CD14-positive monocyte (primary cell): Measurements from ENCODE around the gene MYO5B. TPM values are rescaled to one million over a fixed set of nuclear protein-coding genes. Genes with fewer than 3 reads are reported as not detected.

Experiments used
- DNase-seq, 3 donors: peaks; one replicate each; pipeline ENCODE4 v3.0.0-alpha.2; 2011 to 2022
- H2AFZ ChIP-seq: 2 replicates; pipeline ENCODE4 v1.6.0; 2012; ENCODE audit warnings: mild to moderate bottlenecking, low read depth, low read length, inconsistent platforms; ENCODE audit not compliant: insufficient read depth, poor library complexity, severe bottlenecking
- H3K27ac ChIP-seq, 2 donors: 1 replicate in 1 of 2; 2 replicates in 1 of 2; pipeline ENCODE4 v1.5.1; 2012 to 2013; ENCODE audit warnings: low read length in 2 of 2, control low read depth in 1 of 2, inconsistent platforms in 1 of 2, low read depth in 1 of 2, mild to moderate bottlenecking in 1 of 2
- H3K27me3 ChIP-seq, 2 donors: one replicate each; pipeline versions ENCODE4 v1.6.0 to v1.6.1; 2011 to 2013; ENCODE audit warnings: low read length in 2 of 2; ENCODE audit not compliant: control insufficient read depth in 2 of 2, insufficient read depth in 2 of 2
- H3K36me3 ChIP-seq, 2 donors: replicated peaks in 1 of 2; 1 replicate in 1 of 2; 2 replicates in 1 of 2; pipeline versions ENCODE4 v1.5.1 to v1.6.1; 2012 to 2013; ENCODE audit warnings: low read length in 2 of 2, control low read depth in 1 of 2, inconsistent platforms in 1 of 2, mild to moderate bottlenecking in 1 of 2; ENCODE audit not compliant: insufficient read depth in 2 of 2, control insufficient read depth in 1 of 2
- H3K4me1 ChIP-seq, 2 donors: 1 replicate in 1 of 2; 2 replicates in 1 of 2; pipeline versions ENCODE4 v1.5.1 to v1.6.1; 2012 to 2013; ENCODE audit warnings: low read length in 2 of 2, control low read depth in 1 of 2, inconsistent platforms in 1 of 2, mild to moderate bottlenecking in 1 of 2, moderate library complexity in 1 of 2; ENCODE audit not compliant: insufficient read depth in 2 of 2, control insufficient read depth in 1 of 2
- H3K4me2 ChIP-seq: replicated peaks from 2 replicates; pipeline ENCODE3; 2012; ENCODE audit warnings: low read length, moderate library complexity, mild to moderate bottlenecking; ENCODE audit not compliant: poor library complexity, severe bottlenecking; ENCODE audit errors: extremely low read depth
- H3K4me3 ChIP-seq, 3 experiments: fragments of 200-600 bp in 1 of 3; sonication (generic) in 1 of 3; replicated peaks in 1 of 3; 1 replicate in 2 of 3; 2 replicates in 1 of 3; pipeline ENCODE4 v1.5.1; 2011 to 2013; ENCODE audit warnings: low read length in 3 of 3, mild to moderate bottlenecking in 3 of 3, control low read depth in 2 of 3, low read depth in 2 of 3, inconsistent platforms in 1 of 3, moderate library complexity in 1 of 3
- H3K79me2 ChIP-seq: 2 replicates; pipeline ENCODE4 v1.6.0; 2012; ENCODE audit warnings: mild to moderate bottlenecking, control low read depth, inconsistent platforms, low read length, moderate library complexity; ENCODE audit not compliant: insufficient read depth
- H3K9ac ChIP-seq: 2 replicates; pipeline ENCODE4 v1.6.0; 2017; ENCODE audit warnings: low read length, mild to moderate bottlenecking; ENCODE audit not compliant: insufficient read depth, poor library complexity, severe bottlenecking
- H3K9me3 ChIP-seq, 2 donors: replicated peaks in 1 of 2; 1 replicate in 1 of 2; 2 replicates in 1 of 2; pipeline versions ENCODE4 v1.5.1 to v1.6.1; 2012 to 2013; ENCODE audit warnings: low read length in 2 of 2, control low read depth in 1 of 2; ENCODE audit not compliant: control insufficient read depth in 1 of 2, insufficient read depth in 1 of 2
- H4K20me1 ChIP-seq: 2 replicates; pipeline ENCODE4 v1.6.0; 2012; ENCODE audit warnings: mild to moderate bottlenecking, low read length, control low read depth, moderate library complexity; ENCODE audit not compliant: insufficient read depth
- H3K27ac Mint-ChIP-seq, 7 donors: one replicate each; pipeline ENCODE4 v1.8.0; 2020; ENCODE audit warnings: mild to moderate bottlenecking in 7 of 7, mixed read lengths in 7 of 7, moderate library complexity in 6 of 7, inconsistent platforms in 2 of 7
- H3K27me3 Mint-ChIP-seq, 3 donors: one replicate each; pipeline ENCODE4 v1.8.0; 2021 to 2022; ENCODE audit warnings: low read depth in 3 of 3, mild to moderate bottlenecking in 3 of 3, mixed read lengths in 3 of 3, moderate library complexity in 3 of 3, inconsistent platforms in 1 of 3
- H3K36me3 Mint-ChIP-seq, 2 donors: one replicate each; pipeline ENCODE4 v1.8.0; 2020; ENCODE audit warnings: mixed read lengths in 2 of 2, inconsistent platforms in 1 of 2, mild to moderate bottlenecking in 1 of 2
- H3K4me1 Mint-ChIP-seq: one replicate; pipeline ENCODE4 v1.8.0; 2020; ENCODE audit warnings: mild to moderate bottlenecking, mixed read lengths
- H3K4me3 Mint-ChIP-seq, 2 donors: one replicate each; pipeline ENCODE4 v1.8.0; 2020; ENCODE audit warnings: mild to moderate bottlenecking in 2 of 2, mixed read lengths in 2 of 2, moderate library complexity in 1 of 2
- H3K9me3 Mint-ChIP-seq, 7 donors: one replicate each; pipeline ENCODE4 v1.8.0; 2020 to 2022; ENCODE audit warnings: mixed read lengths in 7 of 7, mild to moderate bottlenecking in 6 of 7, moderate library complexity in 6 of 7, inconsistent platforms in 2 of 7
- WGBS: methylation state at CpG from one replicate; pipeline ENCODE4 v1.1.5; 2013; ENCODE audit warnings: missing lambda C conversion rate; ENCODE audit not compliant: insufficient coverage; 5-methylcytosine and 5-hydroxymethylcytosine counted together
- intact Hi-C, 2 donors: fragments of 100-400 bp; cut with micrococcal nuclease; formaldehyde crosslinking; loops; one replicate each; pipeline versions ENCODE4 v1.15.0 to v1.15.1; 2023
- polyA plus RNA-seq, 3 donors: library from polyadenylated mRNA; depleted of rRNA in 1 of 3; unstranded in 2 of 3; stranded (reverse) in 1 of 3; fragments of 300-500 nt in 2 of 3; fragments of >200 nt in 1 of 3; fragmentation: Illumina TruSeq in 2 of 3; gene quantifications; 1 replicate in 2 of 3; 2 replicates in 1 of 3; pipeline ENCODE4 v1.2.3, GENCODE V29; 2012 to 2021
- TF ChIP-seq, protein P1 (sequence below): fragments of 200-600 bp; IDR thresholded peaks from one replicate; pipeline ENCODE4 v1.8.0; 2022; ENCODE audit warnings: antibody characterized with exemption, mild to moderate bottlenecking

MYO5B gene
- polyA plus RNA-seq, 3 donors = 0.04 TPM; not detected in 2

DNA sequence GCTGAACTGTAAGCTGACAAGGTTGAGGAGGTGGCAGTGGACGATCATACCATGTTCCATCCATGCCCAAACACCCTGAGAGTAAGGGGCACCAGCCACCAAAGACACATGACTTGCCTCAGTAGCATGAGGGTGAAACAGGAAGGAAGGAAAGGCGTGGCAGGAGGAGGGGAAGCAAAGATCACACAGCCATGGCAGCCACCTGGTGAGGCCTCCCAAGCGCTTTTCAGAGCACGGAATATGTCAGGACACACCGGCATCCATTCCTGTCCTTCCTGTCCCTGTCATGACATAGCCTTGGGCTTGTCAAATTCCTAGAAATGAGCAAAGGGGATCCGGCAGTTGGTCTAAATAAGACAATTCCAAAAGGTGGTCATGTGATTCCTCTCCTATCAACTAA is 118.7 kb downstream of the MYO5B start:
- H2AFZ ChIP-seq = no peak overlapping the region
- no peak for DNase-seq
- H3K27me3 ChIP-seq = no peaks in the 10 kb centered on the region
- H3K36me3 Mint-ChIP-seq = no peaks in the 10 kb centered on the region
- TF ChIP-seq, protein P1, sequence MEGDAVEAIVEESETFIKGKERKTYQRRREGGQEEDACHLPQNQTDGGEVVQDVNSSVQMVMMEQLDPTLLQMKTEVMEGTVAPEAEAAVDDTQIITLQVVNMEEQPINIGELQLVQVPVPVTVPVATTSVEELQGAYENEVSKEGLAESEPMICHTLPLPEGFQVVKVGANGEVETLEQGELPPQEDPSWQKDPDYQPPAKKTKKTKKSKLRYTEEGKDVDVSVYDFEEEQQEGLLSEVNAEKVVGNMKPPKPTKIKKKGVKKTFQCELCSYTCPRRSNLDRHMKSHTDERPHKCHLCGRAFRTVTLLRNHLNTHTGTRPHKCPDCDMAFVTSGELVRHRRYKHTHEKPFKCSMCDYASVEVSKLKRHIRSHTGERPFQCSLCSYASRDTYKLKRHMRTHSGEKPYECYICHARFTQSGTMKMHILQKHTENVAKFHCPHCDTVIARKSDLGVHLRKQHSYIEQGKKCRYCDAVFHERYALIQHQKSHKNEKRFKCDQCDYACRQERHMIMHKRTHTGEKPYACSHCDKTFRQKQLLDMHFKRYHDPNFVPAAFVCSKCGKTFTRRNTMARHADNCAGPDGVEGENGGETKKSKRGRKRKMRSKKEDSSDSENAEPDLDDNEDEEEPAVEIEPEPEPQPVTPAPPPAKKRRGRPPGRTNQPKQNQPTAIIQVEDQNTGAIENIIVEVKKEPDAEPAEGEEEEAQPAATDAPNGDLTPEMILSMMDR = no peak
- H3K4me1 Mint-ChIP-seq = no peaks in the 10 kb centered on the region
- no peak overlapping the region for H3K4me3 ChIP-seq
- H3K9me3 ChIP-seq = no peaks in the 10 kb centered on the region
- no peaks in the 10 kb centered on the region for H3K79me2 ChIP-seq
- WGBS = 66% methylated on average over 5 of the region's 6 CpGs
- intact Hi-C loops = no loop called here
- H3K4me1 ChIP-seq = no peaks in the 10 kb centered on the region
- no peaks in the 10 kb centered on the region for H3K36me3 ChIP-seq
- no peaks in the 10 kb centered on the region for H4K20me1 ChIP-seq
- no peak overlapping the region for H3K27ac ChIP-seq
- H3K4me3 Mint-ChIP-seq = no peak overlapping the region
- H3K9me3 Mint-ChIP-seq = peaks cover 0 to 6% (median 3%) of the 10 kb centered on the region in 7 donors
- H3K27me3 Mint-ChIP-seq = peaks cover 0 to 2% (median 2%) of the 10 kb centered on the region in 3 donors
- H3K4me2 ChIP-seq = no peak overlapping the region
- no peak overlapping the region for H3K27ac Mint-ChIP-seq
- no peak overlapping the region for H3K9ac ChIP-seq

DNA sequence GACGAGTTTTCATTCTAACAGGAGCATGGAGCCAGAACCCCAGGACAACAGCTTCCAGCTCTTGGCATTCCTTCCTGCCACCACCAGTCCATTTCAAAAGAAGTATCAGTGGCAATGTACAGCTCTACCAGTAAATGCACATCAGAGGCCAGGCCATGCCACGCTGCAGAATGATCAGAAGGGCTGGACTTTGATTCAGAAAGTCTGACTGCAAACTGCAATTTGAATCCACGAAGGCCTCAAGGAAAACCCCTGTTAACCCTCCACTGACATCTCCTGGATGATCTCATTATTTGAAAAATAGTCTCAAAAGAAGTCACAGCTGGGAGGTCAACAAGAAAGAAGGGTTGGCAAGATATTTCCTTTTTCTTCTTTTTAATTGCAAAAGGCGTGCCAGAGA is 119.2 kb downstream of the MYO5B start:
- DNase-seq = no peak
- H3K36me3 ChIP-seq = no peaks in the 10 kb centered on the region
- Mint-ChIP-seq H3K36me3 (no peaks in the 10 kb centered on the region), H3K27ac (no peak overlapping the region), H3K4me3 (no peak overlapping the region), H3K27me3 (peaks cover 0 to 2% (median 2%) of the 10 kb centered on the region in 3 donors), H3K4me1 (no peaks in the 10 kb centered on the region), H3K9me3 (peaks cover 0 to 6% (median 3%) of the 10 kb centered on the region in 7 donors)
- no peak overlapping the region for H3K9ac ChIP-seq
- H3K27ac ChIP-seq = no peak overlapping the region
- WGBS = 86% methylated on average over 3 of the region's 4 CpGs
- intact Hi-C loops = no loop called here
- TF ChIP-seq, protein P1 = no peak
- no peaks in the 10 kb centered on the region for H3K4me1 ChIP-seq
- no peaks in the 10 kb centered on the region for H3K27me3 ChIP-seq
- no peaks in the 10 kb centered on the region for H3K79me2 ChIP-seq
- no peaks in the 10 kb centered on the region for H3K9me3 ChIP-seq
- H2AFZ ChIP-seq = no peak overlapping the region
- H4K20me1 ChIP-seq = no peaks in the 10 kb centered on the region
- H3K4me2 ChIP-seq = no peak overlapping the region
- no peak overlapping the region for H3K4me3 ChIP-seq
